ENCODE measurements around the gene TBX18. TPM values are rescaled to one million over a fixed set of nuclear protein-coding genes. Genes with fewer than 3 reads are reported as not detected.

TBX18 gene
- total RNA-seq (2014; rRNA removed; shearing (Covaris generic)) = not detected in 2 replicates

GRCh38 chr6:84764332-84765049, at the start of gene TBX18:
Gene TBX18 (minus strand): TSS chr6:84764598. CDS start chr6:84764181, 417 bp downstream.
- DNase-seq (ENCODE audit: low spot score) = no peak

GRCh38 chr6:84811351-84811750, 47.0 kb upstream of the TBX18 start:
- no peak for DNase-seq (ENCODE audit: low spot score)

GRCh38 chr6:84809455-84809854, 45.1 kb upstream of the TBX18 start:
- no peak for DNase-seq (ENCODE audit: low spot score)

GRCh38 chr6:84808491-84809061, 44.2 kb upstream of the TBX18 start:
- DNase-seq (ENCODE audit: low spot score) = no peak

GRCh38 chr6:84805145-84805544, 40.7 kb upstream of the TBX18 start:
- DNase-seq (ENCODE audit: low spot score) = no peak

GRCh38 chr6:84804720-84805119, 40.3 kb upstream of the TBX18 start:
- no peak for DNase-seq (ENCODE audit: low spot score)

- DNase-seq (ENCODE audit: low spot score) = no peak
Measured at GRCh38 chr6:84801250-84801649, 36.9 kb upstream of the TBX18 start.

GRCh38 chr6:84798257-84798656, 33.9 kb upstream of the TBX18 start:
- DNase-seq (ENCODE audit: low spot score) = no peak

- DNase-seq (ENCODE audit: low spot score) = no peak
Measured at GRCh38 chr6:84796343-84796742, 31.9 kb upstream of the TBX18 start.

GRCh38 chr6:84791927-84792326, 27.5 kb upstream of the TBX18 start:
- no peak for DNase-seq (ENCODE audit: low spot score)

- DNase-seq (ENCODE audit: low spot score) = no peak
Measured at GRCh38 chr6:84791233-84791632, 26.8 kb upstream of the TBX18 start.

- no peak for DNase-seq (ENCODE audit: low spot score)
Measured at GRCh38 chr6:84789170-84789569, 24.8 kb upstream of the TBX18 start.

- no peak for DNase-seq (ENCODE audit: low spot score)
Measured at GRCh38 chr6:84788689-84789088, 24.3 kb upstream of the TBX18 start.

- DNase-seq (ENCODE audit: low spot score) = no peak
Measured at GRCh38 chr6:84785671-84786070, 21.3 kb upstream of the TBX18 start.

GRCh38 chr6:84779917-84780316, 15.5 kb upstream of the TBX18 start:
- no peak for DNase-seq (ENCODE audit: low spot score)

- peak; percentile 20 for DNase-seq (ENCODE audit: low spot score)
Measured at GRCh38 chr6:84779380-84779779, 15.0 kb upstream of the TBX18 start.

- DNase-seq (ENCODE audit: low spot score) = no peak
Measured at GRCh38 chr6:84777888-84778287, 13.5 kb upstream of the TBX18 start.

GRCh38 chr6:84776392-84776791, 12.0 kb upstream of the TBX18 start:
- DNase-seq (ENCODE audit: low spot score) = no peak

- DNase-seq (ENCODE audit: low spot score) = no peak
Measured at GRCh38 chr6:84775751-84776150, 11.4 kb upstream of the TBX18 start.

GRCh38 chr6:84774985-84775284, 10.5 kb upstream of the TBX18 start:
- DNase-seq (ENCODE audit: low spot score) = no peak

- DNase-seq (ENCODE audit: low spot score) = no peak
Measured at GRCh38 chr6:84774157-84774984, 10.0 kb upstream of the TBX18 start.

- DNase-seq (ENCODE audit: low spot score) = no peak
Measured at GRCh38 chr6:84773431-84774156, 9.2 kb upstream of the TBX18 start.

All from HT-29 (cell line).